Measurements from ENCODE around the gene C5orf46. TPM values are rescaled to one million over a fixed set of nuclear protein-coding genes. Genes with fewer than 3 reads are reported as not detected.

C5orf46 gene
- total RNA-seq, 1 donor from 2014 or later: not detected

- Histone ChIP-seq H3K27ac (no peak overlapping the region), H3K4me3 (no peak overlapping the region), H3K9me3 (no peaks in the 10 kb centered on the region), H3K27me3 (no peaks in the 10 kb centered on the region), H3K36me3 (no peaks in the 10 kb centered on the region), H3K4me1 (no peaks in the 10 kb centered on the region)
- ATAC-seq: no peak
- intact Hi-C loops (cut with DNase I): no loop called here
- no peak for TF ChIP-seq CTCF (IDR thresholded peaks at IDR 0.05)
- DNase-seq: no peak
These were observed 52.9 kb downstream of the C5orf46 start for GRCh38 chr5:147853372-147853987.

- H3K4me3 ChIP-seq: no peak overlapping the region
- H3K27me3 ChIP-seq: no peaks in the 10 kb centered on the region
- H3K9me3 ChIP-seq: no peaks in the 10 kb centered on the region
- DNase-seq (no peak), ATAC-seq (no peak)
- no peaks in the 10 kb centered on the region for H3K36me3 ChIP-seq
- no peak for TF ChIP-seq CTCF (IDR thresholded peaks at IDR 0.05)
- no peaks in the 10 kb centered on the region for H3K4me1 ChIP-seq
- no peak overlapping the region for H3K27ac ChIP-seq
- intact Hi-C loops (cut with DNase I): no loop called here
These were observed 54.0 kb downstream of the C5orf46 start for GRCh38 chr5:147852365-147852764.

- no peaks in the 10 kb centered on the region for H3K9me3 ChIP-seq
These were observed 54.8 kb downstream of the C5orf46 start for GRCh38 chr5:147851578-147851977.

GRCh38 chr5:147849226-147849625, 57.1 kb downstream of the C5orf46 start:
- Histone ChIP-seq H3K9me3 (no peaks in the 10 kb centered on the region), H3K36me3 (no peaks in the 10 kb centered on the region), H3K4me3 (no peak overlapping the region), H3K27me3 (no peaks in the 10 kb centered on the region), H3K27ac (no peak overlapping the region), H3K4me1 (no peaks in the 10 kb centered on the region)
- ATAC-seq (no peak), DNase-seq (no peak)
- no peak for TF ChIP-seq CTCF (IDR thresholded peaks at IDR 0.05)
- intact Hi-C loops (cut with DNase I): no loop called here

More at GRCh38 chr5:147851578-147851977, 54.8 kb downstream of the C5orf46 start:
- Histone ChIP-seq H3K27ac (no peak overlapping the region), H3K4me3 (no peak overlapping the region), H3K36me3 (no peaks in the 10 kb centered on the region), H3K4me1 (no peaks in the 10 kb centered on the region), H3K27me3 (no peaks in the 10 kb centered on the region)
- TF ChIP-seq CTCF (IDR thresholded peaks at IDR 0.05): no peak
- DNase-seq: no peak
- ATAC-seq: no peak
- intact Hi-C loops (cut with DNase I): no loop called here

- Histone ChIP-seq H3K4me1 (no peaks in the 10 kb centered on the region), H3K36me3 (no peaks in the 10 kb centered on the region), H3K27ac (no peak overlapping the region), H3K27me3 (no peaks in the 10 kb centered on the region), H3K4me3 (no peak overlapping the region), H3K9me3 (no peaks in the 10 kb centered on the region)
- DNase-seq (no peak), ATAC-seq (no peak)
- intact Hi-C loops (cut with DNase I): no loop called here
- no peak for TF ChIP-seq CTCF (IDR thresholded peaks at IDR 0.05)
These were observed 60.7 kb downstream of the C5orf46 start for GRCh38 chr5:147845618-147846017.

- DNase-seq (no peak), ATAC-seq (no peak)
- Histone ChIP-seq H3K27ac (no peak overlapping the region), H3K27me3 (no peaks in the 10 kb centered on the region), H3K4me1 (no peaks in the 10 kb centered on the region), H3K9me3 (no peaks in the 10 kb centered on the region), H3K4me3 (no peak overlapping the region), H3K36me3 (no peaks in the 10 kb centered on the region)
- intact Hi-C loops (cut with DNase I): no loop called here
- no peak for TF ChIP-seq CTCF (IDR thresholded peaks at IDR 0.05)
These were observed 61.5 kb downstream of the C5orf46 start for GRCh38 chr5:147844846-147845245.

Measured in upper lobe of right lung (tissue), 1 donor.